Stimulated activated effector memory CD8-positive, alpha-beta T cell treated with anti-CD3 and anti-CD28 coated beads, Interleukin-12 subunit alpha, Interleukin-12 subunit beta, amount 100 ng/mL, for 72 hours (primary cell): Measurements from ENCODE around the gene PAN3.

ENCODE experiments used
- ATAC-seq: fragments of 150-1000 bp; cut with Tn5 transposase; 2 replicates; pipeline ENCODE4 v1.10.0; 2021
- DNase-seq, 2 donors: peaks; one replicate each; pipeline ENCODE4 v3.0.0; 2021 to 2022; ENCODE audit warnings: low spot score in 2 of 2
- H3K27ac Mint-ChIP-seq: one replicate; pipeline ENCODE4 v1.8.0; 2022; ENCODE audit warnings: mild to moderate bottlenecking, mixed read lengths
- H3K36me3 Mint-ChIP-seq: one replicate; pipeline ENCODE4 v1.8.0; 2022; ENCODE audit warnings: mild to moderate bottlenecking, mixed read lengths
- H3K4me1 Mint-ChIP-seq: one replicate; pipeline ENCODE4 v1.8.0; 2022; ENCODE audit warnings: mixed read lengths
- H3K4me3 Mint-ChIP-seq: one replicate; pipeline ENCODE4 v1.8.0; 2022; ENCODE audit warnings: mild to moderate bottlenecking, mixed read lengths
- H3K9me3 Mint-ChIP-seq: one replicate; pipeline ENCODE4 v1.8.0; 2022; ENCODE audit warnings: mixed read lengths

PAN3 gene

DNA sequence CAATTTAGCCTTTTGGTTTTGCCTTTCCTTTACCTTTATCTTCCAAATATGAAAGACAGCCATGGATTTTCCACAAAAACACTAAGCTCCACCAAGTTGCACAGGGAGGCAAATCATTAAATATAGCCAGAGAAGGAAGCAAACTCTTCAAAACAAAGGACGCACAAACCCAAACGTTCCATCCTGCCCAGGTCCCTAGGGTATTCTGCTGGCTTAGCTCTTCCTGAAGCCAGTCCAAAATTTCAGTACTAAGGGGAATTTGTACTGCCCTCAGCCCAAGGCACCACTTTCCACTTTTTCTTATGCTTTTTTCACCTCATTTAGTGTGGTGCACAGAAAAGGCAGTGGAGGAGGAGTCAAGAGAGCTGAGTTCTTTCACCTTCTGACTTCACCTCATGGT is 186.7 kb downstream of the PAN3 start:
- ATAC-seq = no peak
- no peaks in the 10 kb centered on the region for H3K4me1 Mint-ChIP-seq
- peak overlapping the region; percentile 29 for H3K27ac Mint-ChIP-seq
- H3K9me3 Mint-ChIP-seq = no peaks in the 10 kb centered on the region
- no peak for DNase-seq
- no peak overlapping the region for H3K4me3 Mint-ChIP-seq
- H3K36me3 Mint-ChIP-seq = no peaks in the 10 kb centered on the region

DNA sequence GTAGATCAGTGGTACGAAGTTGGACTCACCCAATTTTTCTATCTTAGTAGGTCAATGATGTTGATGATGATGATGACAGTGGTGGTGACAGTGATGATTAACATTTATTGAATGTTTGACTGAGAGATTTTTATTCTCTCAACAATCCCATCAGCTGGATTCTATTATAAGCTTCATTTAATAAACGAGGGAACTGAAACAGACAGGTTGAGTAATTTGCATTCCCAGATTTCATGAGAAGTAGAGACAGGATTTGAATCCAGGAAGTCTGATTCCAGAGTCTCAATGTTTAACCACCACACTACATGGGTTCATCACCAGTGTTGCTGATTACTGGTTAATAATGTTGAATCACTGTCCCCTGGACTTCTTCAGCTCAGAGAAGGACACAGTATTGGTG is 187.7 kb downstream of the PAN3 start:
- no peak for DNase-seq
- H3K4me1 Mint-ChIP-seq = no peaks in the 10 kb centered on the region
- H3K36me3 Mint-ChIP-seq = no peaks in the 10 kb centered on the region
- H3K9me3 Mint-ChIP-seq = no peaks in the 10 kb centered on the region
- H3K4me3 Mint-ChIP-seq = no peak overlapping the region
- ATAC-seq = no peak
- H3K27ac Mint-ChIP-seq = no peak overlapping the region

DNA sequence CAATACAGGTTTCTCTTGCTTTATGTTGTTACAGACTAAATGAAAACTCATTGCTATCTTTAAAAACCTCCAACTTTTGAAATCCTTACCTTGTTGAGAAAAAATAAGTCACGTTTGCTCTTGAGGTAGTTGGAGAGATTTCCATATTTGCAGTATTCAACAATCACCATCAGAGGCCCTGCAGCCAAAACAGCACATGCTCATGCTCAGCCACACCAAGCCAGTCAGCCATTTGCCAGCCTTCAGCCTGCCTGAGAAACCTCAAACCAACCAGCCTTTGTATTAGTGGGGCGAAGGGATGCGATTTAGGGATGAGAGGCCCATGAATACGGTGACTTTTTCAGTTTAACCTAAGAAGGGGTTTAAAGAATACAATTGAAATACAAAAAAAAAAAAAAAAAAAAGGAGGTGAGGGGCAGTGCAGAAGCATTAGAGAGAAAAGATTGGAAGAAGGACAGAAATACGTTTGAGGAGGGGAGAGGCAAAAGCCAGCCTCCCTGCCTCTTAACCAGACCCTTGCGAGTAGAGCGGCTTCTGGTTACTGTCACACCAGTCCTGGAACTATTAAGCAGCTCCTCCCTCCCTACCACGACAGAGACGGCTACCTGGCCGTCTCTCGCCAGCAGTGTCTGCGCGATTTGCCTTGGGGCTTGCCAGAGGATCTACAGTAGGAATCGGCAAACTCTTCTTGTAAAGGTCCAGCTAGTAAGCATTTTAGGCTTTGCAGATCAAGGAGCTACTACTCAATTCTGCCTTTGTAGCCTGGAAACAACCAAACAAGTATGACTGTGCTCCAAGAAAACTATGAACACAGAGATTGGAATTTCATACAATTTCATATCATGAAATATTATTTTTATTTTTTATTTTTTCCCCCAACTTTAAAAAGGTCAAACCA is 189.3 kb downstream of the PAN3 start:
- H3K27ac Mint-ChIP-seq = no peak overlapping the region
- no peaks in the 10 kb centered on the region for H3K36me3 Mint-ChIP-seq
- no peaks in the 10 kb centered on the region for H3K4me1 Mint-ChIP-seq
- no peak overlapping the region for H3K4me3 Mint-ChIP-seq
- ATAC-seq (no peak), DNase-seq (no peak)
- no peaks in the 10 kb centered on the region for H3K9me3 Mint-ChIP-seq

GRCh38 chr13:28328271-28328607 is 189.9 kb downstream of the PAN3 start:
- Mint-ChIP-seq H3K9me3 (no peaks in the 10 kb centered on the region), H3K27ac (no peak overlapping the region), H3K36me3 (no peaks in the 10 kb centered on the region), H3K4me3 (no peak overlapping the region), H3K4me1 (no peaks in the 10 kb centered on the region)
- no peak for DNase-seq
- no peak for ATAC-seq

GRCh38 chr13:28329395-28330158 is 191.2 kb downstream of the PAN3 start:
- ATAC-seq = no peak
- DNase-seq = no peak
- Mint-ChIP-seq H3K9me3 (no peaks in the 10 kb centered on the region), H3K36me3 (no peaks in the 10 kb centered on the region), H3K4me1 (no peaks in the 10 kb centered on the region), H3K4me3 (no peak overlapping the region), H3K27ac (no peak overlapping the region)

- Mint-ChIP-seq H3K27ac (no peak overlapping the region), H3K9me3 (no peaks in the 10 kb centered on the region), H3K4me1 (no peaks in the 10 kb centered on the region), H3K36me3 (no peaks in the 10 kb centered on the region), H3K4me3 (no peak overlapping the region)
- DNase-seq (no peak), ATAC-seq (peak; percentile 47)
These were observed 195.0 kb downstream of the PAN3 start for GRCh38 chr13:28333204-28333881.

GRCh38 chr13:28336193-28336657 is 197.9 kb downstream of the PAN3 start:
- Mint-ChIP-seq H3K36me3 (no peaks in the 10 kb centered on the region), H3K27ac (no peak overlapping the region), H3K9me3 (no peaks in the 10 kb centered on the region), H3K4me1 (no peaks in the 10 kb centered on the region), H3K4me3 (no peak overlapping the region)
- ATAC-seq (no peak), DNase-seq (no peak)

GRCh38 chr13:28337166-28338005 is 199.0 kb downstream of the PAN3 start:
- no peaks in the 10 kb centered on the region for H3K9me3 Mint-ChIP-seq
- no peak for ATAC-seq
- H3K27ac Mint-ChIP-seq = no peak overlapping the region
- H3K4me1 Mint-ChIP-seq = no peaks in the 10 kb centered on the region
- no peak overlapping the region for H3K4me3 Mint-ChIP-seq
- no peak for DNase-seq
- H3K36me3 Mint-ChIP-seq = no peaks in the 10 kb centered on the region

DNA sequence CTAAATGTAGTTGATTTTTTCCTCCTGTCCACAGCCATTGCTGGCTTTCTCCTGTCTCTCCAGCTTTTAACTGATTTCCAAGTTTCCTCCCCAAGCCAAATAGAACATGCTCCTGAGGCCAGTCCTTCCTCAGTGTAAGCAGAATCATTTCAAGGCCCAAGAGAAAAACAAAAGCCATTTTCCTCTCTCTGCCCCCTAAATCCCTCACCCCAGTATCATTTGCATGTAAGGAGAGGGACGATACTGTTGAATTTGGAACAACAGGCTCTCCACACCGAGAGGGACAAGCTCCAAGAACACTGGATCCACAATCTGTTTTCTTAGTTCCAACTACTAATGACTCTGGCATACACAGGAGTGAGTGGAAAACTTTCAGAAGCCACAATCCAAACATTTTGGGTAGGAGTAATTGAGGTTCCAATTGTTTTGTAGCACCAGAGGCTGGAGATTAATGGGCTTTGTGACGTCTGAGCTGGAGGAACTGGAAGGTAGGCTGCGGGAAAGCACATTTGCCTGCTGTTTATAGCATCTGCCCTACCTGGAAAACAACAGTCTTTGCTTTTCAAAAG is 199.7 kb downstream of the PAN3 start:
- Mint-ChIP-seq H3K9me3 (no peaks in the 10 kb centered on the region), H3K27ac (no peak overlapping the region), H3K4me1 (no peaks in the 10 kb centered on the region), H3K36me3 (no peaks in the 10 kb centered on the region), H3K4me3 (no peak overlapping the region)
- no peak for DNase-seq
- no peak for ATAC-seq

DNA sequence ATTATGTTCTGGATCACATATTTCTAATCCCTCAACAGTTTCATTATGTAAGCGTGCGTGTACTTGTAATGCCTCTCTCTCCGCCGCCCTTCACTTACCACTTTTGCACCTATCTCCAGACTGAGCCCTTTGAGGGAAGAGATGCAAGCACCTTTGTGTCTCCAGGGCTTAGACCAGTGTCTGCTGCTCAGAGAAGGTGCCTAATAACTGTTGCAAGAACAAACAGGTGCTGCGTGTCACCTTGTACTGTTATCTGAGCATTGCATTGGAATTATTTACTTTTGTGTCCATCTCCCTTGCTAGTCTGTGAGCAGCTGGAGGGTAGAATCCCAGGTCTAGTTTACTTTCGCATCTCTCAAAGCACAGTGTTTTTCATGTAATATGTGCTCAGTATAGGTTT is 200.4 kb downstream of the PAN3 start:
- no peak for DNase-seq
- no peaks in the 10 kb centered on the region for H3K9me3 Mint-ChIP-seq
- ATAC-seq = no peak
- H3K4me1 Mint-ChIP-seq = no peaks in the 10 kb centered on the region
- H3K27ac Mint-ChIP-seq = no peak overlapping the region
- no peaks in the 10 kb centered on the region for H3K36me3 Mint-ChIP-seq
- H3K4me3 Mint-ChIP-seq = no peak overlapping the region

DNA sequence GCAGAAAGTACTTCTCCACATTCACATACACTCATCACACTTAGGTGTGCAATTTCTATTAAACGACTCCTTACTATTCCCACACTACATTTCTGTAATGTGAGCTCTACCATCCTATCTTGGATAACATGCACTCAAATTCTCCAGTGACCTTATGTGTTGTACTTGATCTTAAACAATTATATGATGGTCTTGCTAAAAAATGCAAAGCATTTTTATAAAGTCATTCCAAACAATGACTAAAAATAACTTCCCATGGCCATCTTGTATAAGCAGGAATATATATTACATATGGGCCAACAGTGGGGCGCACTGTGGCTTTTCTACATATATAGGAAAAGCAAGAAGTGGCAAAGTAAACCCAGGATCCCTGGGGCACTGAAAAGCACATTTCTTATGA is 201.1 kb downstream of the PAN3 start:
- no peak overlapping the region for H3K27ac Mint-ChIP-seq
- H3K4me3 Mint-ChIP-seq = no peak overlapping the region
- no peaks in the 10 kb centered on the region for H3K9me3 Mint-ChIP-seq
- no peaks in the 10 kb centered on the region for H3K4me1 Mint-ChIP-seq
- ATAC-seq (no peak), DNase-seq (no peak)
- H3K36me3 Mint-ChIP-seq = no peaks in the 10 kb centered on the region

GRCh38 chr13:28340272-28340793 is 202.0 kb downstream of the PAN3 start:
- no peaks in the 10 kb centered on the region for H3K36me3 Mint-ChIP-seq
- no peak overlapping the region for H3K27ac Mint-ChIP-seq
- H3K9me3 Mint-ChIP-seq = no peaks in the 10 kb centered on the region
- ATAC-seq (no peak), DNase-seq (no peak)
- no peaks in the 10 kb centered on the region for H3K4me1 Mint-ChIP-seq
- H3K4me3 Mint-ChIP-seq = no peak overlapping the region

- DNase-seq = no peak
- no peak overlapping the region for H3K4me3 Mint-ChIP-seq
- ATAC-seq = no peak
- H3K27ac Mint-ChIP-seq = no peak overlapping the region
- no peaks in the 10 kb centered on the region for H3K9me3 Mint-ChIP-seq
- no peaks in the 10 kb centered on the region for H3K4me1 Mint-ChIP-seq
- H3K36me3 Mint-ChIP-seq = no peaks in the 10 kb centered on the region
These were observed 203.9 kb downstream of the PAN3 start for GRCh38 chr13:28342251-28342650.

DNA sequence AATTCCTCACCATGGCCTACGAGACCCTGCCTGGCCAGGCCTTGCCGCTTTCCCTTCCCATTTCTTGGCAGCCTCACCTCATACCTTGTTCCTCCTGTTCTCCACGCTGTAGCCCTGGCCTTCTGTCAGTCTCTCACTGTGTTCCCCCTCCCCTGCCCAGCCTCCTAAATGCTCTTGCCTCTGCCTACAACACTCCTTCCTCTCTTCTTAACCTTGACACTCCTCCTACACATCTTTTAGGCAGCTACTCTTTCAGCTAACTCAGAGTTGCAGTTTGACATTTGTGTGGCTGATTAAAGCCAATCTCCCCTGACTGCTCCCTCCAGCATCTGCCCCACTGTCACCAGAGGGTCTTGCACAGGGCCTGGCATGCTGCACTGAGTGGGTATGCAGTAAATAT is 205.8 kb downstream of the PAN3 start:
- Mint-ChIP-seq H3K9me3 (no peaks in the 10 kb centered on the region), H3K4me1 (peaks cover 8% of the 10 kb centered on the region), H3K36me3 (no peaks in the 10 kb centered on the region), H3K27ac (no peak overlapping the region), H3K4me3 (no peak overlapping the region)
- ATAC-seq (no peak), DNase-seq (no peak)
